GM10847 (cell line): ENCODE measurements around the gene FKBP5.

ENCODE experiments used
- POLR2A ChIP-seq: IDR thresholded peaks from 2 replicates; pipeline ENCODE4 v1.6.1; 2011; ENCODE audit not compliant: insufficient read length; ENCODE audit errors: extremely low read depth

Gene FKBP5

GRCh38 chr6:35688605-35689322 is at the start of gene FKBP5:
TSS of gene FKBP5 (minus strand) at chr6:35688915. CDS start at chr6:35642824, 46,091 bp downstream.
- peak; percentile 92 for TF ChIP-seq POLR2A

DNA sequence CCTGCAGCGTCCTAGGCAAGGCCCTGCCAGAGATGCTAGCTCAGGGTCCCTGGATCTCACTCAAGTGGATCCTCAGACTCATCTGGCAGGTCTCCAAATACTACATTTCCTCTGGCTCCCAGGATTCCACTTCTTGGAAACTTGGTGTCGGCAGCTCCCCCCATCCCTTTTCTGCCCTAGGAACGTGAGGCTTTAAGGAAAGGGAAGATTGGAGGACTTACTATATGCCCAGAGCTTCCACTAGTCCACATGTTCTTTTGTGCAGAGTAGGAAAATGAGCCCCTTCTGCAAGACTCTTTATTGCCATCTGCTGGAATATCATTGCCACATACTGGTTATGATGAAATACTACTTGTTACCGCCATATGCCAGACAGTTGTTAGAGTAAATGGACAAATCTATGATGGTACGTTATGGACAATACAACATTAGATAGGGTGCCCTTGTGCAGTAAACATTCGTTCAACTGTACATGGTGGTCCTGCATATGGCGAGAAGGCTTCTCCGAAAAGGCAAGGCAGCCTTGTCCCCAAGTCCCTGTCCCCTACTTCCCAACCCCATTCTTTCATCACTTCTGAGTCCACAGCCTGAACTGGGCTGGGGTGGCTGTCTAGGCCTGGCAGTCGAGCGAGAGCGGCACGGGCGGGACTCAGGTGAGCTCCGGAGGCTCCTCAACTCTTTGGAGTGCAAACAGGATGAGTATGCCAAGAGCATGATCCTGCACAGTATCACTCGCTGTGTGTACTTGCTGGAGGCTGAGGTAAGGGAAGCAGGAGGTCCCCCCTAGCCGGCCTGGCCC is 48.9 kb upstream of the FKBP5 start:
- TF ChIP-seq POLR2A = no peak

- no peak for TF ChIP-seq POLR2A
These were observed 48.3 kb upstream of the FKBP5 start, which contains the start of gene ARMC12 for GRCh38 chr6:35736982-35737412. TSS of gene ARMC12 (plus strand) at chr6:35737032. CDS start at chr6:35737109, 77 bp downstream.

- no peak for TF ChIP-seq POLR2A
These were observed 47.7 kb upstream of the FKBP5 start for GRCh38 chr6:35736253-35736894.

DNA sequence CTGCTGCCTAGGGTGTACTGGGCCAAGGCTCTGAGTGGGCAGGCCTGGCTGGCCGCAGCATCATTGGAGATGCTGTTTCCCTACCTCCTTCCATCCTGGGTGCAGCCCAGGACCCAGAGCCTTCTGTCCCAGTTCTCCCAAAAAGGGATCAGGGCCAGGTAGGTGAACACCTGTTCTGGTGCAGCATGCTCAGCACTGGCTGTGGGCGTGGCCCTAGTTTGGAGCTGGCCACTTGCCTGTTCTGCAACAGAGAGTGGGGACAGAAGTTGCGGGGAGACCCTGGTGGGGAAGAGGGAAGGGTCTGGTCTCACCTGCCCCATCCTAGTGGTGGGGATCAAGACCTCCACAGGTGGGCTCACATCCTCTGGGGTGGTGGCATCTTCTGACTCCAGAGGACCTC is 46.7 kb upstream of the FKBP5 start:
- TF ChIP-seq POLR2A = no peak

GRCh38 chr6:35733633-35734032 is 44.9 kb upstream of the FKBP5 start:
- no peak for TF ChIP-seq POLR2A

DNA sequence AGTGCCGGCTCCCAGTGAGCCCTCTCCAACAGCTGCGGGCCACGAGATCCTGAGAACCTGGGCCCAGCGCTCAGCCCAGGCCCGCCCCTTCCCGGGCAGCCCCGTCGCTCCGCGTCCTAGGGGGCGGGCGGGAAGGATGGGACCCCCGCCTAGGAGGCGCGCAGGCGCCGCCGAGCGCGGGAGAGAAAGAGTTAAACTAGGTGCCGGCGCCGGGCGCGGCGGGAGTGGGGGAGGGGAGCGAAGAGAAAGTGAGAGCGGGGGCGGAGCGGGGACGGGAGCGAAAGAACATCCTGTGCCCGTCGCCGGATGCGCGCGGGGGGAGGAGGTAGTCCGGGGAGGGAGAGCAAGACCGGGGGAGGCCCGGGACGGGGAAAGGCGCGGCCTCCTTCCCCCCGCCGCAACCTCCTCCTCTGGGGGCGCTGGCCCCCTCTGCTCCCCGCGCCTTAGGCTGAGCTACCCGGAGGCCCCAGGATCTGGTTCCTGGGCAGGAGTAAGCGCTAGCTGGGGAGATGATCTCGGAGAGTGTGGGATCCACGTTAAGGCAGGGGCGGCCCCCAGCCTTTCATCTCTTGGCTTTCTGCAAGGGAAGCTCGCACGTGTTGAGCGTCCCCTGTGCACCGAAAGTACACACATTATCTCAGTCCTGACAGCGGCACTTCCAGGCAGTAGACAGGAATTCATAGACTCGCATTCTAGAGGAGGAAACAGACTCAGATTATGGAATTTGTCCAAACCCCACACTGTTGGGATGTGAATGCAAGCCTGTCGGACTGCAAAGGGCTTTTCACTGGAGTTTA is 43.2 kb upstream of the FKBP5 start:
- TF ChIP-seq POLR2A = peak; percentile 31

DNA sequence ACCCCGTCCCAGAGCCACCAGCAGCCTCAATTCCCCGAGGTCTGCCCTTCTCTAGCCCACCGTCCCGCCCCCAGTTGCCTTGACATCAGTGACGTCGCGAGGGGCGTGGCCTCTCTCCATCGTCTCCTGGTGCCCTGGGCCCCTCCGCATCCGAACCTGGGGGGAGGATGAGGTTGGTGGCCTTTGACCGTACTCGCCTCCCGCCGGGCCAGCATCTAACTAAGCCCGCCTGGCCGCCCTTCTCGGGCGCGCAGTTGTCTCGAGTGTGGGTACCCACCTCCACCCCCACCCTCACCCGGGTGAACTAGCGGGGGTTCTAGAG is 42.7 kb upstream of the FKBP5 start:
- peak; percentile 61 for TF ChIP-seq POLR2A

DNA sequence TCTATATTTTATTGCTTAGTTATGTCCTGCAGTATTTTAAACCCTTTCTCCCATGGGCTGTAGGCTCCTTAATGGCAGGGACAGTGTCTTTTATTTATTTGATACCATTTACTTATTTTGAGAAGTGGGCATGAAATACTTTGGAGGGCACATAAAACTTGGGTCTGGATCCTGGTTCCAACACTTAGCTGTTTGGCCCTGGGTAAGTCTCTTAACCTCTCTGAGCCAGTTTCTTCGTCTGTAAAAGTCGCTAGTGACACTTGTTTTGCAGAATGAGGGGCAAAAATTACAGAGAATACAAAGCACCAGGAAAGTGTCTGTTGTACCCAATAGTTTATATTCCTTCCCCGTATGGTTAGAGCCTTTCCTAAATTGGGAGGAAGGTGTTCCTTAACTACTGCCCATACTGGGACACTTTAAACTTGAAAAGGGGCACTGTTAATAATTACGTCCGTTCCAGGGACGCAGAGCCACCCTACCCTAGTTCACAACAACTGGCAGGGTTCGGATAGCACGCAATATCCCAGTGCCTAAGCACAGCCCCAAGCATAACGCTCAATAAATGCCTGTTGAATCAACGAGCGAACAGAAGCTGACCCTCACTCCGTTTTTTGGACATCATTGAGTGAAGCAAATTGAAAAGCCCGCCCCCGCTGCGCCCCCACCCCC is 42.2 kb upstream of the FKBP5 start:
- no peak for TF ChIP-seq POLR2A

- no peak for TF ChIP-seq POLR2A
These were observed 41.0 kb upstream of the FKBP5 start for GRCh38 chr6:35729722-35730121.

- TF ChIP-seq POLR2A = no peak
These were observed 40.3 kb upstream of the FKBP5 start for GRCh38 chr6:35728683-35729678.

- peak; percentile 11 for TF ChIP-seq POLR2A
These were observed 39.4 kb upstream of the FKBP5 start for GRCh38 chr6:35727935-35728682.

GRCh38 chr6:35727231-35727934 is 38.7 kb upstream of the FKBP5 start:
- TF ChIP-seq POLR2A = no peak
